ENCODE results near the gene TUBGCP4.

TUBGCP4 gene

GRCh38 chr15:43370975-43371974, at the start of gene TUBGCP4, which contains the start of gene ZSCAN29:
Gene TUBGCP4, plus strand, starts transcription at chr15:43371101. Its CDS starts 254 bp downstream, at chr15:43371355.
Gene ZSCAN29, minus strand, starts transcription at chr15:43371043. Its CDS starts 1,130 bp downstream, at chr15:43369913.
- TF ChIP-seq, protein P1, sequence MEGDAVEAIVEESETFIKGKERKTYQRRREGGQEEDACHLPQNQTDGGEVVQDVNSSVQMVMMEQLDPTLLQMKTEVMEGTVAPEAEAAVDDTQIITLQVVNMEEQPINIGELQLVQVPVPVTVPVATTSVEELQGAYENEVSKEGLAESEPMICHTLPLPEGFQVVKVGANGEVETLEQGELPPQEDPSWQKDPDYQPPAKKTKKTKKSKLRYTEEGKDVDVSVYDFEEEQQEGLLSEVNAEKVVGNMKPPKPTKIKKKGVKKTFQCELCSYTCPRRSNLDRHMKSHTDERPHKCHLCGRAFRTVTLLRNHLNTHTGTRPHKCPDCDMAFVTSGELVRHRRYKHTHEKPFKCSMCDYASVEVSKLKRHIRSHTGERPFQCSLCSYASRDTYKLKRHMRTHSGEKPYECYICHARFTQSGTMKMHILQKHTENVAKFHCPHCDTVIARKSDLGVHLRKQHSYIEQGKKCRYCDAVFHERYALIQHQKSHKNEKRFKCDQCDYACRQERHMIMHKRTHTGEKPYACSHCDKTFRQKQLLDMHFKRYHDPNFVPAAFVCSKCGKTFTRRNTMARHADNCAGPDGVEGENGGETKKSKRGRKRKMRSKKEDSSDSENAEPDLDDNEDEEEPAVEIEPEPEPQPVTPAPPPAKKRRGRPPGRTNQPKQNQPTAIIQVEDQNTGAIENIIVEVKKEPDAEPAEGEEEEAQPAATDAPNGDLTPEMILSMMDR (conservative IDR thresholded peaks at IDR 0.05; ENCODE audit: low read depth, low read length): peak; percentile 45
- DNase-seq (ENCODE audit: low read depth): no peak
- H3K4me3 ChIP-seq (ENCODE audit: low read length): peak within 1 kb of the TSS; percentile 82

GRCh38 chr15:43325039-43325684, 45.7 kb upstream of the TUBGCP4 start:
- DNase-seq (ENCODE audit: low read depth): no peak
- TF ChIP-seq, protein P1 (conservative IDR thresholded peaks at IDR 0.05; ENCODE audit: low read depth, low read length): no peak
- no peak overlapping the region for H3K4me3 ChIP-seq (ENCODE audit: low read length)

- TF ChIP-seq, protein P1 (conservative IDR thresholded peaks at IDR 0.05; ENCODE audit: low read depth, low read length): no peak
- DNase-seq (ENCODE audit: low read depth): no peak
- H3K4me3 ChIP-seq (ENCODE audit: low read length): peak overlapping the region; percentile 72
Observed at GRCh38 chr15:43329217-43329959, 41.5 kb upstream of the TUBGCP4 start.

GRCh38 chr15:43329960-43330779, 40.7 kb upstream of the TUBGCP4 start, which contains the start of gene LCMT2:
Gene LCMT2, minus strand, starts transcription at chr15:43330573. Its CDS starts 84 bp downstream, at chr15:43330489.
- peak within 1 kb of the TSS; percentile 72 for H3K4me3 ChIP-seq (ENCODE audit: low read length)
- peak; percentile 83 for DNase-seq (ENCODE audit: low read depth)
- TF ChIP-seq, protein P1 (conservative IDR thresholded peaks at IDR 0.05; ENCODE audit: low read depth, low read length): no peak

DNA sequence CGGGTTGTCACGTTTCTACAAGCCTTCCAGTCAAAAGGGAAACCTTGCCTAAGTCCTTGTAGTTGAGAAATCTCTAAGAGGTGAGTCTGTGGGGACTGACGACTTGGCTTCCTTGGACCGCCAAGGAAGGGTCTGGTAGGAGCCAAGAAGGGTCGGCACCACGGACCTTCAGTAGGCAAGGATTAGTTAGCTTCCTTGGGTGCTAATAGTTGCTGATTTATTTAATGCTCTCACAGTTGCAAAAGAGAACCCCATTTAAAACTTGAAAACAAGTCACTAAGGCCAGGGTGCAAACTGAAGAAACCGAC, 40.2 kb upstream of the TUBGCP4 start:
- DNase-seq (ENCODE audit: low read depth): no peak
- peak overlapping the region; percentile 72 for H3K4me3 ChIP-seq (ENCODE audit: low read length)
- TF ChIP-seq, protein P1 (conservative IDR thresholded peaks at IDR 0.05; ENCODE audit: low read depth, low read length): no peak

- H3K4me3 ChIP-seq (ENCODE audit: low read length): no peak overlapping the region
- TF ChIP-seq, protein P1 (conservative IDR thresholded peaks at IDR 0.05; ENCODE audit: low read depth, low read length): no peak
- no peak for DNase-seq (ENCODE audit: low read depth)
Observed at GRCh38 chr15:43346305-43346704, 24.6 kb upstream of the TUBGCP4 start.

Measured in retinal pigment epithelial cell (primary cell).